Stimulated activated CD8-positive, alpha-beta memory T cell treated with anti-CD3 and anti-CD28 coated beads, Interleukin-4, amount 100 ng/mL, for 1 hour (primary cell): ENCODE measurements around the gene TBC1D9B.

ENCODE experiments used
- DNase-seq, 2 donors: peaks; one replicate each; pipeline ENCODE4 v3.0.0-alpha.2; 2020; ENCODE audit warnings: low read depth in 2 of 2, low spot score in 1 of 2

TBC1D9B gene

GRCh38 chr5:179908528-179908927, 831 bp upstream of the TBC1D9B start:
- no peak for DNase-seq

- DNase-seq = no peak
These were observed 722 bp downstream of the TBC1D9B start for GRCh38 chr5:179906795-179907555.

- no peak for DNase-seq
These were observed 1.4 kb downstream of the TBC1D9B start for GRCh38 chr5:179906294-179906794.

- DNase-seq = no peak
These were observed 2.5 kb downstream of the TBC1D9B start for GRCh38 chr5:179905161-179905560.

GRCh38 chr5:179904463-179905160, 3.1 kb downstream of the TBC1D9B start:
- DNase-seq = no peak

GRCh38 chr5:179902763-179903158, 4.9 kb downstream of the TBC1D9B start:
- no peak for DNase-seq

GRCh38 chr5:179901915-179902762, 5.6 kb downstream of the TBC1D9B start:
- no peak for DNase-seq

- no peak for DNase-seq
These were observed 6.2 kb downstream of the TBC1D9B start for GRCh38 chr5:179901462-179901861.

GRCh38 chr5:179900711-179901110, 7.0 kb downstream of the TBC1D9B start:
- no peak for DNase-seq

- DNase-seq = no peak
These were observed 7.5 kb downstream of the TBC1D9B start for GRCh38 chr5:179900206-179900605.

- DNase-seq = no peak
These were observed 11.8 kb downstream of the TBC1D9B start for GRCh38 chr5:179895861-179896260.

- DNase-seq = no peak
These were observed 13.5 kb downstream of the TBC1D9B start for GRCh38 chr5:179893958-179894895.

GRCh38 chr5:179893076-179893957, 14.4 kb downstream of the TBC1D9B start:
- no peak for DNase-seq

GRCh38 chr5:179892255-179892654, 15.4 kb downstream of the TBC1D9B start:
- DNase-seq = no peak

GRCh38 chr5:179890751-179891682, 16.7 kb downstream of the TBC1D9B start:
- DNase-seq = no peak

GRCh38 chr5:179889885-179890284, 17.8 kb downstream of the TBC1D9B start:
- DNase-seq = no peak

GRCh38 chr5:179887802-179888201, 19.9 kb downstream of the TBC1D9B start:
- no peak for DNase-seq

GRCh38 chr5:179887095-179887494, 20.6 kb downstream of the TBC1D9B start:
- DNase-seq = no peak
